NCI-H226 (cell line): Measurements from ENCODE around the gene ANKRD53.

Experiments
- DNase-seq: peaks from one replicate; pipeline ENCODE4 v3.0.0-alpha.2; 2015

The ANKRD53 gene

DNA sequence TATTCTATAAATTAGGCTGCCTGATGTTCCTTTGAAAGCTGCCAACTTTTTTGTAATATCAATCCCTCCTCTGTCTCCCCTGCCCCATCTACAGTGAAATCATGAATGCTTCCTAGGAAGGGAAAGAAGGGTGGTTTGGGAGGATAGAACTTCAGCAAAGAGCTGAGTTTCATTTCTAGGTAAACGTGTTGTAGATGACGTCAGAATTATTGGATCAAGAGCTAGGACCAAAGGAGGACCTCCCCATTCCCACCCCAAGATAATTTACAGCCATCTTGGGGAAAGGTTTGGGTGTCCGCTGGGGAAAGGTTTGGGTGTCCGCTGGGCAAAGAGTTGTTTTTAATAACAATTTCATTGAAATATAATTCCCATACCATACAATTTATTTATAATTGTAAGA is 11.2 kb upstream of the ANKRD53 start:
- no peak for DNase-seq

DNA sequence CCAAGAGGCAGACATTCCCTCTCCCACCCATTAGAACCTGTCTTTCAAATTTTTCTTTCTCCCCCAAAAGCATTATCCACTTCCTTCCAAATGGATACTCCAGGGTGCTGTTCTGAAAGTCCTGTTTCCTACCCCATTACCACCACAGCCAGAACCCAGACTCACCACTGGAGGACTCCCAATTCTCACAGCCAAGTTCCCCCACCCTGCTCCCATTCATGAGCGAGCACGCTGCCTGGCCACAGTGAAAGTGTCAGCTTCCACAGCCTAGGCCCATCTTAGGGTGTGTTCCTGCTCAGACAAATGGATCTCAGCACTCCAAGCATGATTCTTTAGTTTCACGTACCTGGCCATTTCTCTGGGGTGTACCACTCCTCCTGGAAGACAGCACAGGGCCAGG is 3.8 kb upstream of the ANKRD53 start:
- no peak for DNase-seq

DNA sequence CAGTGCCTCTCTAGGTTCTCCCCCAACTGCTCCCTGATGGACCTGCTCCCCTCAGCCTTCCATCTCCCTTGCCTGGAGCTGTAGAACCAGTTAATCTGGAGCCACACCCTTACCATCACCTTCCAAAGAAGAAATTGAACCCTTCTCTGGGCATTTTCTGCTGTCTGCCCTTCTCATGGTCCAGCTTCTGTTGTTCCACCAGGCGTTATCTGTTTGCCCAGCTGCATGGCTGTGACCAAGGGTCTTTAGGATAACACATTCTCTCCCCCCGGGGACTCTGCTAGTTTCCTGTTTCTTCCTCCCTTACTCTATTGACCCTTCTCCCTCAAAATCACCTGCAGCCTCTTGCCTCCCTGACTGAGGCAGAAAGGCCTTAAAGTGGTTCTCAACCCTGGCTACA is 3.2 kb upstream of the ANKRD53 start:
- DNase-seq = no peak

DNA sequence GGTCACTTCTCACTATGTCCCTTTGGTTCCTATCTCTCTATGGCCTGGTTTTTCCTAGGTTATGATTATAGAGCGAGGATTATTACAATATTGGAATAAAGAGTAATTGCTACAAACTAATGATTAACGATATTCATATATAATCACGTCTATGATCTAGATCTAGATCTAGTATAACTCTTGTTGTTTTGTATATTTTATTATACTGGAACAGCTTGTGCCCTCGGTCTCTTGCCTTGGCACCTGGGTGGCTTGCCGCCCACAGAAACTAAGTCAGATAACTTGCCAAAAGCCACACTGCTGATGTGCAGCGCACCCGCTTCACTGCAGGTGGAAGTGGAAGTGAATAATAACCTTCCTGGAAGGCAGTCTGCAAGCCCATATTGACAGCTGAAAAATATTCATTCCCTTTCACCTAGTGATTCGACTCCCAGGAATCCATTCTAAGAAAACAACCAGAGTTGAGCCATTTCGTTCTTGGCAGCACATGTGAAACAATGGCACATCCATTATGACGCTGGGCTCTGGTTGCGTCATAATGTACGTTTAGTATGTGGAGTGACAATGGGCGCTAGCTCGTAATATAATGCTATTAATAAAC is 725 bp upstream of the ANKRD53 start:
- DNase-seq = no peak

- no peak for DNase-seq
Measured at GRCh38 chr2:70979180-70979488, 704 bp downstream of the ANKRD53 start.

- DNase-seq = no peak
Measured at GRCh38 chr2:70979626-70980025, 1.2 kb downstream of the ANKRD53 start.

- DNase-seq = no peak
Measured at GRCh38 chr2:70981421-70981820, 3.0 kb downstream of the ANKRD53 start.

DNA sequence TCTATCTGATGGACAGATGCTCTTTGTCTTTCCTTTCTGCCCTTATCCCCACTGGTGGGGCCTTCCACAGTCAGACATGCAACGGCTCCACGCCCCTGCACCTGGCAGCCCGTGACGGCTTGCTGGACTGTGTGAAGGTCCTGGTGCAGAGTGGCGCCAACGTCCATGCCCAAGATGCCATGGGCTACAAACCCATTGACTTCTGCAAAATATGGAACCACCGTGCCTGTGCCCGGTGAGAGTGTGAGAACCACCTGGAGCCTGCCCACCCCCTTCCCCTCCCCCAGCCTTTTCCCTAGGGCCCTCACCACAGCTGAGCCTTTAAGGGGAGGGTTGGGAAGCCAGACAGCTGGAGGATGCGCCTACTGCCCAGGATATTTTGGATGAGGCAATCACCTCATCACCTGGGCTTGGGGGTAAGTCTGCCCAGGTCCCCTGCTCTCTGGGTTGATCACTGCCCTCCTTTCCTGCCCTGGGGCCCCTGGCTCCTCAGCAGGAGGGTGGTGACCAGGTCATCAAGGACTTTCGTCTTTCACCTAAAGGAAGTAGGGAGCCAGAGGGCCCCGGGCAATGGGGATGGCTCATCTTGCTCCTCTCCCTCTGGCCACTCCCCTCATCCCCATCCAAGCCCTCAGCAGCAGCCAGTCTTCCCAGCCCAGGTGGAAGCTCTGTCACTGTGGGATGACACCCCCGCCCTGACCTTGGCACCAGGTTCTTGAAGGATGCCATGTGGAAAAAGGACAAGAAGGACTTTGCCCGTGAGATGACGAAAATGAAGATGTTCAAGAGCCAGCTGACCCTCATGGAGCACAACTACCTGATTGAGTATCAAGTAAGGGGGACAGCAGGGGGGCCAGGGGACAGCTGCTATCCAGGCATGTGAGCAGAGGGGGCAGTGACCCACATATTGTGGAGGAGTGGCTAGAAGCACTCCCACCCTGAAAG is 3.7 kb downstream of the ANKRD53 start:
- DNase-seq = no peak

DNA sequence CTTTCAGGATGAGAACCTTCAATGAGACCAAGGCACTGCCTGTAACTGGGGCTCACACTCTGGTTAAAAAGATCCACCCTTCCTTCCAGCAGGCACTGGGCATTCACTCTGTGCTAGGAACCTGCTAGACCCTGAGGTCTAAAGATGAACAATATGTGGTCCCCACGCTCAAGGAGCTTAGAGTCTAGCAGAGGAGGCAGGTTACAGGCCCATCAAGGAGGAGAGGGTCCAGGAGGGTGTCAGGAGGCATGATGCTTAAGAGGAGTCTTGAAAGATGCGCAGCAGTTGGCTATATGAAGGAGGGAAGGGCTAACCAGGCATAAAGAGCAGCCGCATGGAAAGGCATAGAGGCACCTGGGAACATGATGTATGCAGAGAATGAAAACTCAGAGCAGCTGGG is 4.5 kb downstream of the ANKRD53 start:
- DNase-seq = no peak

GRCh38 chr2:70983506-70984227 is 5.2 kb downstream of the ANKRD53 start:
- no peak for DNase-seq

- DNase-seq = no peak
Measured at GRCh38 chr2:70984228-70984575, 5.8 kb downstream of the ANKRD53 start.

DNA sequence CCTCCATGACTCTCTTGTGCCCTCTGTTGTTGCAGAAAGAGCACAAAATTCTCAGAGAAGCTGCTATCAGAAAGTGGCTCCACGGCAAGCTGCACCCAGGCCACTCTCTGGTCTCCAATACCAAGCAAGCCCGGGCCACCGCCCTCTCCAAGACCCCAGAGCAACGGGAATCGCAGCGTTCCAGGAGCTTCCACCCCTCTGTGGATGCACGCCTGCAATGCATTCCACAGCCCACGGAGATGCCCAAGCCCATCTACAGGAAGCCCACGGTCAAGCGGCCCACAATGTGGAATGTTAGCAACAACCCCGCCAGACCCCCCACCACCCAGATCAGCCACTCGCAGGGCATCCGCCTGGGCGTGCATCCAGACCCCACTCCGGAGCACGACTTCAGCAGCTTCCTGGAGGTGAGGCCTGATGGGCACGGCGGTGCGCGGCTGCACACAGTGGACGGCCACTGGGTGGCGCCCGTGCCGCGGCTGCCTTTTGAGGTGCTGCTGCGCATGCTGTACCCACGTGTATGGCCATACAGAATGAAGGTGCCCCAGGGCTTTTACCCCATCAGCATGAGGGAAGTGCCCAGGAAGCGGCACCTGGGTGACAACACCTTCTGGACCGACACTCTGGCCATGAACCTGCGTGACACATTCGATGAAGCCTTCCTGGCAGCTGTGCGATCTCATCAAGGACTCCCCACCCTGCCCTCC is 6.3 kb downstream of the ANKRD53 start:
- no peak for DNase-seq

GRCh38 chr2:70985283-70985688 is 6.9 kb downstream of the ANKRD53 start:
- DNase-seq = no peak

GRCh38 chr2:70985956-70986355 is 7.5 kb downstream of the ANKRD53 start:
- no peak for DNase-seq

DNA sequence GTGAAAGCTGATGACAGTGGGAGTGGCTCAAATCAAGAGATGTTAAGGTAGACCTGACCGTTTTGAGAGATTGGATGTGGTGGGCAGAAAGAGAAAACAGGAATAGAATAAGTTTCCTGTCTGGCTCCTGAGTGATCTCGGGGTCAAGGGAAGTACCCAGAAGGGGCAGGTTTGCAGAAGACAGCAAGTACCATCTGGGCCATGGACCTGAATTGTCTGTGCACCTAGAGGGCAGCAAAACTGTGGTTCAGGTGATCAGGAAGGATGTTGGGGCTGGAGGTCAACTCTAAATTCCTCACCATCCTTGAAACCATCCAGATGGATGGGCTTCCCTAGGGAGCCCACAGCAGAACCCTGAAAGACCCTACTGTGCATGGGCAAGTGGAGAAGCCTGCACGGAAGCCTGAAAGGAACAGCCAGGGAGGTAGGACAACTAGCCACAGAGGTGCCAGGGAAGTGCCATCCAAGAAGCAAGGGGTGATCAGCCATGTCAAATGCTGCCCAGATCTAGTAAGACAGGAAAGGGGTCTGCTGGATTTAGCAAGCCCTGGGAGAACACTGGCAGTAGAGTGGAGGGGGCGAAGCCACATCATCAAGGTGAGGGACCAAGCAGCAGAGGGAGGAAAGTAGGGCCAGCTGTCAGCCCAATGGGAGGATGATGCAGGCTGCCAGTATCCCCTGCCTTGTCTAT is 8.2 kb downstream of the ANKRD53 start:
- no peak for DNase-seq

DNA sequence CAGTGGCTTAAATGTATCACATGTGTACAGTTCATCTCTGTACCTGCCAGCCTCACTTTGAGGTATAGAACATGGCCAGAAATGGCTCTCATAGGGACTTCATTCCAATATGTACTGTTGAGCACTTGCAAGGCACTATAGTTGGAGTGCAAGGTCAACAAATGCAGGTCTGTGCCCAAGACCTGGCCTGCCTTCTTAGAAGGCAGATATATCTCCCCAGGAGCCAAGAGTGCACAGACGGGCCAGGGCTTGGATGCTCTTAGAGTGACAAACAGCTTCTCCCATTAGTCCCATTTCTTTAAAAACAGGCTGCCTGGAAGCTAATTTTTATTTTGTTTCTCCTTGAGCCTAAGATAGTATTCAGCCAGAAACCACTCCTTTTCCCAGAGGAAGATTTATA is 9.0 kb downstream of the ANKRD53 start:
- DNase-seq = no peak

DNA sequence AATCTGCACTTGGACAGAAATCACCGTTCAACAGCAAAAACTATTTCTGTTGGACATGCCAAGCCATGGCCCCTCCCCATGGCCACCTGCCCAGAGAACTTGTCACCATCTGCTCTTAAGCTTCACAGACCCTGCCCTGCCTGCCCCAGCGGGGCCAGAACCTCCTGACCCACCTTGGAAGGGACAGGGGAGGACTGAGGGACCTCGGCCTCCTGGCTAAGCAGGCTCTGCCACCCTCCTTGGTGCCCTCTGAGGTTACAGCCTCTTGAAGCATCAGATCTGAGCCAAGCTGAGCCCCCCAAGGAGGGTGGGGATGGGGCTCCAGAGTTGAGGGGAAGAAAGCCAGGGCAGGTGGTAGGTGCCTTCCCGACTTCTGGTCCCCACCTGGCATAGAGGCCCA is 9.7 kb downstream of the ANKRD53 start:
- DNase-seq = no peak

DNA sequence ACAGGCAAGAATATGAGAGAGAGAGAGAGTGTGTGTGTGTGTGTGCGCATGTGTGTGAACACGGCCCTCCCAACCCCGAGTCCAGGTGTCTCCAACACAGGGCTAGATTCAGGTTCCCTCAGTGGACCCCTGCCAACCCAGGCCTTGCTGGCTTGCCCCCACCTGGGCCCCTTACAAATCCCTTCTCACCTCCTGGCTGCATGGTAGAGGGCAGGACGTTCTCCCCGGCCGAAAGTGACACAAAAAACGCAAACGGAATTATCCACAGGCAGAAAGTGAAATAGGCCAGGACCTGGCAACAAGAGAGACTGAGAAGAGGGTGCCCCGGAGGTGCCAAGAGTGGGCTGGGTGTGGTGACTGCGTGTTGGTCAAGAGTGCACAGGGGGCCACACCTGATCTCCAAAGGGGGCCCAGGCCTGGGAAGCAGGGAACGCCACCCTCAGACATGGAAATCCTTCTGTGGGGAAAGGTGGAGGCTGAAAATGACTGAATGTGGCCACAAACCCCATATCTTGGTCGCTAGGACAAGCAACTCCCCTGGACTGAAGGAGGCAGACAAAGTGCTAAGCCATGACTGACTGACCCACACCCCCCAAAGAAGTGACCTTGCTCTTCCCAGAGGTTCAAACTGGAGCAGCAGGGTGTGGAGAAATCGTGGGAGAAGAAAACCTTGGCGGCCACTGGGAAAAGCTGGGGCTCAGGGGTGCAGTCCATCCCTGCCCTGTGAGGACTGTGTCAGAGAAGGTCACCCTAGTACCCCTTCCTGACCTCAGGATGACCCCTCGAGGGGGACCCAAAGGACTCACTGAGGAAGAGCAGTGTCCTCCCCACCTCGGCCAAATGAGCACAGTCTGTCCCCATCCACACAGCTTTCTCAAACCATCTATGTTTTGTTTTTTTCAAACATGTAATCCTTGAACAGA is 10.6 kb downstream of the ANKRD53 start:
- no peak for DNase-seq

GRCh38 chr2:70990216-70990615 is 11.8 kb downstream of the ANKRD53 start:
- no peak for DNase-seq

GRCh38 chr2:70991142-70991541 is 12.7 kb downstream of the ANKRD53 start:
- no peak for DNase-seq

DNA sequence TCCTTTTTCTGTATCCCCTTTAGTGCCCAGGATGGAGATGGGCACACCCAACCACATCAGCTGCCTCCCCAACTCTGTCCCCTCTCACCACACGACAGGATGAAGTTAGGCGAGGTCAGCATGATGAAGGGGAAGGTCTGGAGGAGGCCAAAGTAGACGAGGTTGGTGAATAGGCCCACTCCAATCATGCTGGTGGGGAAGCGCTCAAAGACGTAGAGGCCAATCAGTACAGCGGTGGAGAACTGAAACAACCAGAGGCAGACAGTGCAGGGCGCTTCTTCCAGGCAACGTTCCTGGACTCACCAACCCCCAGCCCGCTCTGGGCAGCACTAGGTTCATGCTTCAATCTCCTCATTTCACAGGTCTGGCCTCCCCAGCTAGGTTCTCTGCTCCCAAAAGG is 13.3 kb downstream of the ANKRD53 start:
- DNase-seq = no peak
